Sigmoid colon (tissue), 4 donors: ENCODE measurements around the gene PSG1.
"Not testable (repeated sequence)": the region's sequence is repeated elsewhere in the genome, so short reads cannot be mapped to it uniquely, and the experiment has no call there.

Experiments
- CTCF ChIP-seq, 4 experiments: fragments of 450-650 bp in 3 of 4; fragments of 200-600 bp in 1 of 4; IDR thresholded peaks; one replicate each; pipeline ENCODE4 v1.5.1; 2016 to 2019; ENCODE audit warnings: antibody characterized with exemption in 4 of 4, mild to moderate bottlenecking in 3 of 4, moderate library complexity in 2 of 4
- EP300 ChIP-seq, 4 donors: sonication (generic); formaldehyde crosslinking; IDR thresholded peaks; one replicate each; pipeline ENCODE4 v1.6.1; 2017; ENCODE audit warnings: antibody characterized with exemption in 4 of 4
- POLR2A ChIP-seq, 2 donors: fragments of 450-650 bp; IDR thresholded peaks; one replicate each; pipeline ENCODE4 v1.6.1; 2016; ENCODE audit warnings: antibody characterized with exemption in 2 of 2, mild to moderate bottlenecking in 2 of 2, moderate library complexity in 2 of 2
- POLR2AphosphoS5 ChIP-seq, 4 donors: sonication (generic); formaldehyde crosslinking; IDR thresholded peaks; one replicate each; pipeline ENCODE4 v1.6.1; 2017; ENCODE audit warnings: antibody characterized with exemption in 4 of 4

GRCh38 chr19:42917634-42918033 lies 38.1 kb upstream of the PSG1 start, which contains the start of gene PSG6:
- TF ChIP-seq CTCF, POLR2AphosphoS5, POLR2A, EP300 (IDR thresholded peaks at IDR 0.05): not testable (repeated sequence)
